GM21717 (cell line): ENCODE data around the gene TFB1M.
A peak's percentile ranks its signal among the peaks of the same experiment; 100 is the strongest.
"Not testable (repeated sequence)": the region's sequence is repeated elsewhere in the genome, so short reads cannot be mapped to it uniquely, and the experiment has no call there.

Source experiments
- ATAC-seq: cut with Tn5 transposase; IDR thresholded peaks from one replicate; pipeline ENCODE4 v1.9.1; 2021; ENCODE audit warnings: mild to moderate bottlenecking, moderate library complexity; ENCODE audit not compliant: unreplicated experiment

Gene TFB1M

GRCh38 chr6:155330133-155330734, 15.9 kb upstream of the TFB1M start:
- no peak for ATAC-seq

GRCh38 chr6:155329460-155330132, 15.3 kb upstream of the TFB1M start:
- ATAC-seq, result no peak

DNA sequence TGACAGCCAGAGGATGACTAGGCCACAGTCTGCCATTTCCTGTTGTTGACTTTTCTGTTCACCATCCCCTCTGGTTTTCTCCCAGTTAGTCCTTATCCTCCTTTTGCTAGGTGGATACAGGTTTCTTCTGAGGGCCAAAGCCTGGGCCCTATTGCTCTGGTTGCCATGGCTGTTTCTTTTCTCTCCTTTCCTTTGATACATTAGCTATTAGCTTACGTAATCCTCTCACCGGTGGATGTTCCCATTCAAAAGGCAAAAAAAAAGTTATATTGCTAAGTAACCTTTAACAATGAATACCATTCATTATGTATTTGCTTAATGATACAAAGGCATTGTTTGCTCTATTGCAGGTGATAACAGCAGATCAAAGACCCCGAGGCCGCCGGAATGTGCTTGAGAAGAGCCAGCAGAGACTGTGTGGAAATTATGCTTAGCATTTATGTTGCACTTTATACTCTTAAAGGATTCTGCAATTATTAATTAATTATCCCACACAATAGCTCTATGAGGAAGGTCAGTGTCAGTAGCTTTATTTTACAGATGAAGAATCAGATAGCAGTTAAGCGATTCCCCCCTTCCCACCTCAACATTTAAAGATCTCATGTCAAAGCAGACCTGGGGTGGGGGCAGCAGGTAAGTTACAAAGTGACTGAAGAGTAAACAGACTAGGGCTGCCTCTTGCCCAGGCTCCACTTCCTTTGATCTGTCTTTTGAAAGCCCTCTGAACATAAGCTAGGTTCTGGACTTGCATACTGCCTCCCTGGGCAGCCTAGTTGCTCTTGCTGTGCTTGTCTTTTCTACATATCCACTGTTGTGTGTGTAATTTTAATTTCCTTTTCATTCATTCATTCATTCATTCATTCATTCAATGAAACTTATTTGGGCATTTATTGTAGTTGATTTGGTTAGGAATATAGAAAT, 14.5 kb upstream of the TFB1M start:
- no peak for ATAC-seq

DNA sequence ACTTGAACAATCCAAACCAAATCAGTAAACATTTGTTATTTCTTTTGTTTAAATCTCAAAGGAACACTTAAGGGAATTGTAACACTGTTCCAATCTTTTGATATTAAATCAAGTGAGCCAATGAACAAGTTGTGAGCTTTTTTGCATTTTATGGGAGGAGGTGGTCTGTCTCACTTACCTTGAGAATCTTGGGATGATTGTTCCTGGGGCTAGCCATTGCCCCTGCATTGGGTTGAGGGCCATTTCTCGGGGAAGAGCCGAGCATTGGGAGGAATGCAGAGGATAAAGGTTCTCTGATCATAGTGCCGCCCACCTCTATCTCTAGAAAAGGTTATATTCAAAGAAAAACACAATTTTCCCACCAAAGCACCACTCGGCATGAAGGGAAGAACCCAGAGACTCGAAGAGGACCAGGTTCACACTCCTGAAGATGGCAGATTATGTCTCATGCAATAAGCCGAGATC, 13.8 kb upstream of the TFB1M start:
- no peak for ATAC-seq

DNA sequence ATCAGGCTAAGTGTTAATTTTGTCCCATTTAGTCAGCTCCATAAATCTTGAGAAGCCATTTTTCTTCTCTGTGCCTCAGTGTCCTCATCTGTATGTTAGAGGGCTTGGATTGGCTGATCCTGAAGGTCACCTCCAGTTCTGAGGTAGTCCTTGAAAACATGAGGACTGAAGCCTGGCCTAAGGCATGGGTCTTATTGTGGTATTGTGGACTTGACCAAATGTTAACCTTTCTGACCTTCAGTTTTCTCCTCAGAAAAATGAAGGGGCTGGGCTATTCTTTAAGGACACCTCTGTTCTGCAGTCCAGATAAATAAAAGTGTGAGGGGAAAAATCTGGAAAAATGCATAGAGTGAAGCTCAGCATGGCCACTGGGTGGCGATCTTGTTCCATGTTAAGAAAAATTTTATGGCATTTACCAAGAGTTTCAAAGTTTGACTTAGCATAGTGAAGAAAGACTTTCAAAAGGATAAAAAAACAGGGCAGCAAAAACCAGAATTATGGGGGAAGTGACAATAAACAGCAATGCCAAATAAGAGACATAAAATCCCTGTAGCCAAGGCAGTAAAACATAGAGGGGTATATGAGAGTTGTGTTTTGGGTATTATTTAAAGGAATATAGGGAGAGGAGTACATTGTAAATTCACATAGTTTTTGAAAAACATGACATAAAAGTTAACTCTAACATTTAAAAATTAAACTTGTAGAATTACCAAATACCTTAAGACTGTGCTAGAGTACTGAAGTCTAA, 13.2 kb upstream of the TFB1M start:
- peak; percentile 70 for ATAC-seq

DNA sequence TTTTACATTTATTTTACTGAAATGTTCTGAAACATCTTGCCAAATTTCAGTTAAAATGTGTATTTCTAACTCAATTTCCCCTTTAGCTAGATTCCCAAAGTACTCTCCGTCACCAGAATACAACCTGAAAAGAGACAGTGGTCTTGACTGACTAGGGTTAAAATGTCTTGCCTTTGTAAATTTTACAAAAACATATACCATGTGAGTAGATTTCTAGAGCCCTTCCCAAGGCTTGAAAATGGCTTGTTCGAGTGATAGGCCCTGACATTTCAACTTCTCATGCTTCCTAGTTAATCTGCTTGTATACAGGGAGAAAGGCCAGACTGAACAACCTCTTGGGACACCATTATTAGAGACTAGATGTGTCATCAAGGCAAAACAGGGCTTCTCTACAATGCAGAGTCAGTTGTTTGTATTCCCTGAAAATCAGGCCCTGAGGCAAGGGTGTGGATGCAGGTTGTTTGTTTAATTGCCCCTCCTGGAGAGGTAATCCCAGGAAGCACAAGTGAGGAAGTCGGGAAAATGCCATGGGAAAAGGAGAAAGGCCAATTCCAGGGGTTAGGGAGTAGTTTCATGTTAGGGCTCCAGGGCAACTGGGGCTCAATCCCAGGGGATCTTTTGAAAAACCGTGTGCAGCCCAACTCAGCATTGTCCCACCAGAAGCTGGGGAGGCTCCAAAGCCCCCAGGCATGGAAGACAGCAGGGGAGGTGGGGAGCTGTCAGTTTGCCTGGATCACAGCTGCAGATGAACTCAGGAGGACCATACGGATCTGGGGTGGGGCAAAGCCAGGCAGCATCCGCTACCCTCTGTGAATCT, 11.6 kb upstream of the TFB1M start:
- ATAC-seq, result no peak

DNA sequence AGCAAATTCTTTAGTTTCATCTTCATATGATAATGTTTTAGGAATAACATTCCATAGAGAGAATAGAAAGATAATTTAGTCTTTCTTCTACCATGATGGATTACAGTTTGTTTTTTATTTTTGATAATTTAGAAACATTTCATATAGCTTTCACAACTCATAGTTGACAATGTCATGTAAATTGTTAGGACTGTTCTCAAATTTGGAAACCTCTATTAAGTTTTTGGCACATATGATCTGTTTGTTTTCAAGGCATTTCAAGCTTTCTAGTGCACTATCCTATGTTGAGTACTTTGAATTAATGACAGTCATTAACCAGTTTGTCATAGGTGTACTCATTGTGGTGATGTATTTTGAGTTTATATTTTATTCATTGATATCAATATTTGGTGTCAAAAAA, 10.7 kb upstream of the TFB1M start:
- ATAC-seq, result no peak

DNA sequence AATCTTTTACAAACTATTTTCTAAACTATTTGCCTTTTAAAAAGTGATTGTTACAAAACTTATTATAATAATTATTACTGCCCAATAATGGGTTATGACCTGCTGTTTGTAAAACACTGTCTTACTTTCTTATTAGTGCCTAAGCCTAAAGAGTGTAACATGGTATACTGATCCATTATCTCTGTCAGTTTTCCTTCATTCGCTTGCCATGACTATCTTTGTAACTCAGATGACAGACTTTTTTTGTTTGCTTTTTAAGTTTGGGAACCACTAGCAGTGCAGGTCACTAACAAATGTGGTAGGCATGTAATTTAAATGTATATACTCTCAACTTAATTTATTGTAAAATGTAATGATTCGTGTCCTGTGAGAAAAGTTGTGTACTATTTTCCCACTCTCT, 9.9 kb upstream of the TFB1M start:
- no peak for ATAC-seq

DNA sequence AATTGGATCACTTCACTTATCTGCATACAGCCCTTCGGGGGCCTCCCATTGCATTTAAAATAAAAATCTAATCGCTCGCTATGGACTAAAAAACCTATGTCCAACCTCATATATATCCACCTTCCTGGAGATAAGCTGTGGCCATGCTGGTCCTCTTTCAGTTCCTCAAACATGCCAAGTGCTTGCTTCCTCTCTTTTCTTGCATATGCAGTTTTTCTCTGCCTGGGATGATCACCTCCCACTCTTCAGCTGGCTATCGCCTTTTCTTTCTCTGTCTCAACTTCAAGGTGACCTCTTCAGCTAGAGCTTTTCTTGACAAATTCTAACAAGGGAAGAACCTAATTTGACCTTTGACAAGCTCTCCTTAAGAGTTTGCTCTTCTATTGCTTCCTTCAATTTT, 5.6 kb upstream of the TFB1M start:
- peak; percentile 67 for ATAC-seq

DNA sequence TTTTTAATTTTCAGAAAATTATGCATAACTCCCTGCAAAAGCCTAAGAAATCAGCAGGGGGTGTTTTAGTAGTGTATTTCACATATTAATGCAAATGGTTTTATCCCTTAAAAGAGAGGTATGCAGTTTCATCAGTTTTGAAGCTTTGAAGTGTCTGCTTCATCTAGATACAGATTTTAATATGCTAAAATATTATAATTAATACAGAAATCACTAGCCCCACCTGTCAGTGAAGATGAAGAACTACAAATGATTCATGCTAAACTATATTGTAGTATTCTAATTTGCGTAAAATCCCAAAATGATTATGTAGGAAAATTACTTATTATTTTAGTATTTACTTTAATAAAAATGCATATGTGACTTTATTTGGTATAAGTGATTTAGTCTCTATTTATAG, 2.9 kb upstream of the TFB1M start:
- no peak for ATAC-seq

- no peak for ATAC-seq
Observed at GRCh38 chr6:155316419-155316818, 2.1 kb upstream of the TFB1M start.

DNA sequence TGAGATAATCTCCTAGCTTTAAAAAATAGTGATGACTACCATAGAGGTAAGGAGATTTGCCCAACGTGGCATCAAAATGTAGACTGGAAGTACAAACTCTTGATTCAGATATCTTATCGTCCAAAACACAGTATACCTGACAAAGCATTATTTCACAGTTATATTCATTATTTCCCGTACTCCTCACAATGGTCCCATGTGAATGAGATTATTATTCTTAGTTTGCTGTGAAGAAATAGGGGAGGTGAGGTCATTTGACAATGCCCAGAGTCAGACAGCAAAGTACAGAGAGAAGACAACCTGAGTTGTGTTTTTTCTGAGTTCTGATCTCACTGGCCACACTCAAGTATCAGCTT, 1.2 kb upstream of the TFB1M start:
- no peak for ATAC-seq

- ATAC-seq, result peak; percentile 61
Observed at GRCh38 chr6:155314773-155315515, 660 bp upstream of the TFB1M start.

DNA sequence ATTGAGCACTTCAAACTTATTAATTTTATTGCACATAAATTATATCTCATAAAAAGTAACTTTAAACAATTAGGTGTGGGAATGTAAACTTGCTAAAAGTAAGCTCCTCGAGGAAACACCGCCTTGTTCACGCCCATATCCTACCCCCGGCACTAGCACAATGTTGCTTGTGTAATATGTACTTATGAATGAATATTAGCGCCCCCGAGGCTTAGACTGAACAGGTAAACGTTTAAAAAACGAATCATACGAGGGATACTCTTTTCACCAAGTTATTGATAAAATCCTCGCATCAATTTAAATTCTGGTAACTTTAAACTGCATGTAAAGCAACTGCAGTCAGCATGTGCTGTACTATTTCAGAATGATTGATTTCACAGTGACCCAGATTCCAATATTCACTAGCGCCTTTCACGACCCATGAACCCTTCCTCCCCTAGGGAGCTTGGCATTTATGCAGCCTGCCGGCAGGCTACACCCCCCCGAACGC, 637 bp downstream of the TFB1M start:
- ATAC-seq, result peak; percentile 25

DNA sequence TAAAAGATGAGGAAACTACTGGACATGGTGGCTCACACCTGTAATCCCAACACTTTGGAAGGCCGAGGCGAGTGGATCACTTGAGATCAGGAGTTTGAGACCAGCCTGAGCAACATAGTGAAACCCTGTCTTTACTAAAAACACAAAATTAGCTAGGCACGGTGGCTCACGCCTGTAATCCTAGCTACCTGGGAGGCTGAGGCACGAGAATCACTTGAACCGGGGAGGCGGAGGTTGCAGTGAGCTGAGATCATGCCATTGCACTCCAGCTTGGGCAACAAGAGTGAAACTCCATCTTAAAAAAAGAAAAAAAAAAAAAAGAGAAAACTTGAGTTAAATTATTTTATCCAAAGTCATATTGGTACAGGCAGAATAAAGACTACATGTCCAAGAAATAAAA, 1.3 kb downstream of the TFB1M start:
- not testable (repeated sequence) for ATAC-seq

DNA sequence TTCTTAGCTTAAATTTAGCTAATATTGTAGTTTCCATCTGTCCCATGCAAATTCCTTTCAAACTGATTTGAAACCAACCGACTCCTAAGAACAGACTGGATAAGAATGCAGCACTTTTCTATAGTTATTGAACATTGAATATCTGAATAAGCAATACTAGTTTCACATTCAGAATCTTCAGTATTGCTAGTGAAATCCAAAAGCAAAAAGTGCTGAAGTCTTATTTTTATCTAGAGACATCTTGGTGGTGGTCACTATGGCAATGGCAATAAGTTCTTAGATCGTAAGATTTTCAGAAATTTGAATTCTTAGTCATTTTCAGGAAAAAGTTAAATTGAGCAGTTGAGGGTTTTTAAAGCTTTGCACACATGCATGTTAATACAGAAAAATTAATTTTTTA, 2.7 kb downstream of the TFB1M start:
- ATAC-seq, result no peak

DNA sequence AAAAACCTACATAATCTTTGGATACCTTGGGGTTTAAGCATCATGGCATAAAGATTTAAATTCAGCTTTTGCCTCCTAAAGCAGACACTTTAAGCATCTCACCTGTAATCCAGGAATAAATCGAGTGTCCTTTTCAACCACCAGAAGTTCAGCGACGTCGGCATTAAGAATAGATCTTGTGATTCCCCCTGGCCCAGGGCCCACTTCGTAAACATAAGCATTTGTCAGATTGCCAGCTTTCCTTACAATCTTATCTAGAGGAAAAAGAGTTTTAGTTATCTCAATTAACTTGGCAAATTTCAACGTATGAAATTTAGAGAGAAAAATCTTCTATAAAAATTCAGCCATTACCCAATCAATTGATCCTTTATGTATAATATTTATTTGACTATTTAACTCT, 3.2 kb downstream of the TFB1M start:
- no peak for ATAC-seq

GRCh38 chr6:155310596-155310995, 3.7 kb downstream of the TFB1M start:
- ATAC-seq, result no peak

- ATAC-seq, result no peak
Observed at GRCh38 chr6:155309150-155309549, 5.1 kb downstream of the TFB1M start.
